GM18951 (cell line): ENCODE data around the gene PPP2R3C.
"Not testable (repeated sequence)": the region's sequence is repeated elsewhere in the genome, so short reads cannot be mapped to it uniquely, and the experiment has no call there.

Experiments
- POLR2A ChIP-seq: IDR thresholded peaks from 4 replicates; pipeline ENCODE4 v1.6.1; 2011; ENCODE audit warnings: mild to moderate bottlenecking; ENCODE audit not compliant: insufficient read length, insufficient read depth; ENCODE audit errors: extremely low read depth
- in situ Hi-C: fragments of 300-500 bp; cut with MboI; formaldehyde crosslinking; loops from one replicate; pipeline ENCODE4 v1.12.0; 2022; ENCODE audit warnings: low sequenced_read_pairs, mixed read lengths, inconsistent platforms; ENCODE audit not compliant: unreplicated experiment

PPP2R3C gene

DNA sequence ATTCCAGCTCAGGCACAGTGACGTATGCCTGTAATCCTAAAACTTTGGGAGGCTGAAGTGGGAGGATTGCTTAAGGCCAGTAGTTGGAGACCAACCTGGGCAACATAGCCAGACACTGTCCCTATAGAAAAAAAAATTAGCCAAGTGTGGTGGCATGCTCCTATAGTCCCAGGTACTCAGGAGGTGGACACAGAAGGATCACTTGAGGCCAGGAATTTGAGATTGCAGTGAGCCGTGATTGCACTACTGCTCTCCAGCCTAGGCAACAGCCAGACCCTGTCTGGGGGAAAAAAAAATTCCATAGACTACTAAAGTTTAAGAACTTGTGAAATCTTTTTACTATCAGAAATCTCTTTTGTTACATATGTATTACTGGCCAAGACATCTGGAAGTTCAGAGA lies 69.2 kb downstream of the PPP2R3C start:
- no peak for TF ChIP-seq POLR2A
- in situ Hi-C loops = no loop called here

DNA sequence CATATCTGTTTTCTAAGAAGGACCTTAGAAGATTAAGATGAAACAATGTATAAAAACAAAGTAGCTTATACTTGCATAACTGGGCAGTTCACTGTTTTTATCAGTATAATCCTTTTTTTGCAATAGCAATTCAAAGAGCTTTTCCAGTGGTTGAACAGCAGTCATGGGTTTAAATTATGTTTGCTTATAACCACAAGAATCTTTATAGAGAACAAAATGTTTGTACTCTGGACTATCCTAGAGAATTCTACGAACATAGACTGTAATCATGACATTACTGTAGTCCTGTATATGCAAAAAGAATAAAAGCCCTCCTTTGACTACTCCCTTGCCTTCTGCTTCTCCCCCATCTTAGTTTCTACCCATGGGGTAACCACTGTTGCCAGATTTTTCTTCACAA lies 70.0 kb downstream of the PPP2R3C start:
- TF ChIP-seq POLR2A = no peak
- in situ Hi-C loops = no loop called here

DNA sequence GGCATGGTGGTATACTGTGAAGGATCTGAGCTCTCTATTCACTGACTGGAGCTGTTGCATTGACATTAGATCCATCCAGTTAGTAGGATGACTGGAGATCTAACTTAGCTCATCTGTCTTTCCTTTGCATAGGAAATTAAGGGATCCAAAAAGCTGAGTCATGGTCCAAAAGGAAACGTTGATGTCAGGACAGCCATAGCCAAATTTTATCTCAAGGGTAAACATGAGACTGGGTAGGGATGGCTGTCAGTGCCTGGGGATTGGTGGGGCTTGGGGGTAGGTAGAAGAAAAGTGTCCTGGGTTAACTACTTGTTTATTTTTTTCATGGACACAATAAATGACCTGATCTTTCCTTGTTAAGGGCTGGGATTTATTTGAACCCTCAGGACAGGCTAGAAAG lies 71.1 kb downstream of the PPP2R3C start:
- in situ Hi-C loops = no loop called here

DNA sequence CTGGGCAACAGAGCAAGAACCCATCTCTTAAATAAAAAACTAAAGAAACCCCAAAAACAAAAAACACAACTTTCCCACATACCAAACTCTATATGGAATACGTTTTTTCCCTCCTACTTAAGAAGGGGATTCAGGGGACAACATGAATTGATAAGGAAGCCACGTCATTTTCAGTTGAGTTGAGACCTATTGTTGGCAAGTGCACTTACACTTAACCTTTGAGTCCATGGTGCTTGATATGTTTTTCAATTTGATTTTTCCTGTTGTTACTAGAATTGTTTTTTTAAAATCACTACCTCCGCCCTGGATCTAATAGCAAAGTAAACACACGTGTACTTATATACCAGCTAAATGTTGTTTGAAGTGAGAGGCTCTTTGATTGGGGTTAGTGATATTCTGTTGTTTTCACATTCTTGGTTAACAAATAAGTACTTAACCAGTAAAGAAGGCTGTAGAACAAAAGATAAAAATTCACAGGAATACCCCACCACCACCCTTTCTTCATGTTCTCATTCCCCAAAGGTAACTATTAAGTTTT lies 73.7 kb downstream of the PPP2R3C start:
- in situ Hi-C loops = no loop called here
- no peak for TF ChIP-seq POLR2A

More for the DNA sequence above, 71.1 kb downstream of the PPP2R3C start:
- TF ChIP-seq POLR2A = no peak

DNA sequence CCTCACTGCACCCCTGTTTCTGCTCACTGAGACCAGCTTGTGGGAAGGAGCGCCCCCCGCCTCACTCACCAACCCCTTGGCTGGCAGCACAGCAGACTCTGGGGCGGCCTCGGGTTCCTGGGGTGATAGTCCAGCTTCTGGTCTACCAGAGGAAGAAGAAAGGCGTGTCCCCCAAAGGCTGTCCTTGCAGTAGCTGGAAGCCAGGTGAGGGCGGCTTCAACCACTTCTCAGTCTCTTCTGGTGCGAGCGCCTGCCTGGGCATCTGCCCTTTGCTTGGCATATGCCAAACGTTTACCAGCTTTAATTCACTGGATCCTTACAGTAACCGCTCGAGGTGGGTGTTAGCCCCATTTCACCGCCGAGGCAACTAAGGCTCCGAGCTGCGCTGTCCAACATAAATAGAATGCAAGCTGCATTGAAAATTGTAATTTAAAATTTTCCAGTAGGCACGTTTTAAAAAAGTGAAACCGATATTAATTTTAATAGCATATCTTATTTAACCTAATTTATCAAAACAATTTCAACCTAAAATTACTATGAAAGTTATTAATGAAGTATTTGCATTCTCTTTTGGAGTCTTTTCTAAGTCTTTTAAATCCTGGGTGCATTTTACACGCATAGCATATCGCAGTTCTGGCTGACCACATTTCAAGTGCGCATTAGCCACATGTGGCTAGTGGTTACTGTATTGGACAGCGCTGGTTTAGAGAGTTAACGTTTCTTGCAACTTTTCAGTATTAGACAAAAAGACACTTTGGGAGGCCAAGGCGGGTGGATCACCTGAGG lies 74.8 kb downstream of the PPP2R3C start:
- no peak for TF ChIP-seq POLR2A
- in situ Hi-C loops = no loop called here

DNA sequence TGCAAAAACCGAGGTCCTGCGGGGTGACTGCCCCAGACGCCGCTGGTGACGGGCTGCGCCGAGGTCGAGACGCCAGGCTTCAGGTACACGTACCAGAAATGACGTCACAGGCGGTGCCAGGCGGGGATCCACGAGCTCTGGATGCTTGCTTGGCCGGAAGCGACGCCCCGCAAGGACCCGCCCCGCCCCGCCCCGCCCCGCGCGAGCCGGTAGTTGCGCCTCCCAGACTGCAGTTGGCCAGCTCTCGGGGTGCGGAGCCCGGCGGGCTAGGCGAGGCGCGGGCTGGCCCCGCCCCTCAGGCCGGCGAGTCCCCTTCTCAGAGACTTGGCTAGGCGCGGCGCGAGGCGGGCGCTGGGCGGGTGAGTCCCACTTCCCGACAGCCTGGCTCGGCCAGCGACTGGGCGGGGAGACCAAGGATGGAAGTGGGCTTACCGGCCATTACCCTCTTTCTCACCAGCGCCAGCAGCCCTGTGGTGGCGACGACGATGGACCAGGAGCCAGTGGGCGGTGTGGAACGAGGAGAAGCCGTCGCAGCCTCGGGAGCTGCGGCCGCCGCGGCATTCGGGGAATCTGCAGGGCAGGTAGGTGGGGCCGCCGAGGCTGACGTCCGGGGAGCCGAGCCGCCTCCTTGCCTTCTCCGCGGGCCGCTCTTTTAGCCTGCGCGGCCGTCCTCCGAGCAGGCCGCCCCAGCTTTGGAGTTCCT lies 75.6 kb downstream of the PPP2R3C start, which contains the start of gene FAM177A1:
FAM177A1 (plus strand) TSS at position 225 of the 703 bp plus-strand sequence; CDS start at position 417, 192 bp downstream.
- peak; percentile 92 for TF ChIP-seq POLR2A
- in situ Hi-C loops = no loop called here

DNA sequence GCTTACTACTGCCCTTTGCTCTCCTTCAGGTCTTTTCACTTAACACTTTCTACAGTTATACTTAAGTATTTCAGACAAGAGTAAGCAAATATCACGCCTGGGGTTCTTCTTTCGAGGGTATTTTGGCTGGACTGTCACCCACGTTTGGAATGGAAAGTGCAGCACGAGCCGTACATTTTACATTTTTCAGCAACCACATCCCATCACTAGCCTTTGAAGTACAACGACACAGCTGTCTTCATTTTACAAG lies 76.1 kb downstream of the PPP2R3C start:
- in situ Hi-C loops = no loop called here
- TF ChIP-seq POLR2A = no peak

DNA sequence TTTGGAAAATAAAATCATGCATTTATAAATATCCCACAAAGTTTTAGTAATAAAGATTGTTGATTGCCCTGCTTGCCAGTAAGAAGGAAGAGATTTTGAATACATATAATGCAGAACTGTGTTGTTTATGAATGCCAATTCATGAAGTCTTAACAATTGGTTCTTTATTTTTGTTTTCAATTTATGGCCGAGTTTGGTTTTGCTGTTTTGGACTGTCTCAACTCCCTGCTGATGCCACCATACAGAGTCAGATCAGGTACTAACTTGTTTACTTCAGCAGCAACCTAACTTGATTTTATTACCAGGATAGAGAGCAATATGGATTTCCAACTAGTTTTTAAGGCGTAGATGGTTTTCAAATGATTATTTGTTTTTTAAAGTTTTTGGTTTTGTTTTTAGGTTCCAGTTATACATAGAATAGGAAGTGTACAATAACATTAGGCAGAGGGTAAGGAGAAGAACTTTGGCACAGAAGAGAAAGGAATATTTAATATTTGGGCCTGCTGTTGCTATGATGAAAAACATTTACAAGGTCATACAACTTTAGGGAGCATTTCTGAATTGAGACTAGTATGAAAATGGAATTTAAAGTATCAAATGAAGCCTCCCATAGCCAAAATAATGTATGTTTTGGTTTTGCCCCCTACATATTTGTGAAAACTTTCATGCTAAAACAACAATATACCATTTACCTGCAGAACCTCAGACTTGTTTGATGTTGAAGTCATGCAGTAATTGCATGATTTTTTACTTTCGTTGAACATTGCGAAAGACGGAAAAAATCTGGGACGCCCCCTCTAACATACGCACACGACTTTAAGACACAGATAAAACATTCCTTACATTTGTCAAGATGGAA lies 76.6 kb downstream of the PPP2R3C start:
- in situ Hi-C loops = no loop called here
- no peak for TF ChIP-seq POLR2A

DNA sequence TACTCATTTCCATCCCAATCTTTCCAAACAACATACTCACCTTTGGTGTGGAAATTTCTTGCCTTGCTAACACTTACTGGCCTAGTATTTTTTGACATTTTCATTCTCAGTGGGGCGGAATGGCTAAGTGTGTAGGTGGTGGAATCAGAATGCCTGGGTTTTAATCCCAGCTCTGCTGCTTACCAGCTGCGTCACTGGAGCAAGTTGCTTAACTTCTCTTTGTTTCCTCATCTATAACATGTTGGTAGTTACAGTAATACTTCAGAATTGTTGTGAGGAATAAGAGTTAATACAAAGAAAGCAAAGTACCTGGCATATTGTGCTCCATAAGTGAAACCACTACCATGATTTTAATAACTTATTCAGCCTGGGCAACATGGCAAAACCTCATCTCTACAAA lies 78.7 kb downstream of the PPP2R3C start:
- in situ Hi-C loops = no loop called here
- no peak for TF ChIP-seq POLR2A

DNA sequence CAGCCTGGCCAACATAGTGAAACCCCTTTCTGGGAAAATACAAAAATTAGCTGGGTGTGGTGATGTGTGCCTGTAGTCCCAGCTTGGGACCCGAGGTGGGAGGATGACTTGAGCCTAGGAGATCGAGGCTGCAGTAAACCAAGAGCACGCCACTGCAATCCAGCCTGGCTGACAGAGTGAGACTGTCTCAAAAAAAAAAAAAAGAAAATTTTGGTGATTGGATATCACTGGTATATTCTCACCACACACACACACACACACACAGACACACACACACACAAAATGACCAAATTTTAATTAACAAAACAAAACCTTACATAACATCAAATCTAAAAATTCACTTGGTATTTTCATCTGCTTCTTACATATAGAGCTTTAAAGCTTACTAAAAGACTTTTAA lies 79.2 kb downstream of the PPP2R3C start:
- TF ChIP-seq POLR2A = no peak
- in situ Hi-C loops = no loop called here

DNA sequence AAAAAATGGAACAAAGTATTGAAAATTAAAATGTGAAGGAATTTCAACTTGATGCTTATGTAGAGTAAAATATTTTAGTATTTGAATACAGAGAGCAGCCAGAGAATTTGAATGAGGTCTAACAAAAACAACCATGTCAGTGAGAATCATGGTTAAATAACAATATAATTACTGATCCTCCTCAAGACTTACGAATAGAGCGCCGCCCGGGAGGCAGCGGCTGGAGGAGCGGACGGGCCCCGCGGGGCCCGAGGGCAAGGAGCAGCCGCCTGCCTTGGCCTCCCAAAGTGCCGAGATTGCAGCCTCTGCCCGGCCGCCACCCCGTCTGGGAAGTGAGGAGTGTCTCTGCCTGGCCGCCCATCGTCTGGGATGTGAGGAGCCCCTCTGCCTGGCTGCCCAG lies 83.5 kb downstream of the PPP2R3C start:
- in situ Hi-C loops = not testable (repeated sequence)
